Measurements from ENCODE around the gene FUZ.

Gene FUZ

GRCh38 chr19:49837009-49837310 lies 23.9 kb upstream of the FUZ start:
- H3K27me3 ChIP-seq (ENCODE audit: insufficient read depth, low read length), result no peaks in the 10 kb centered on the region
- no peak overlapping the region for H3K4me2 ChIP-seq (ENCODE audit: low read length)
- peaks cover 2% of the 10 kb centered on the region for H3K4me1 ChIP-seq (ENCODE audit: insufficient read depth, low read length, severe bottlenecking)
- no peaks in the 10 kb centered on the region for H3K9me3 ChIP-seq (ENCODE audit: low read length)
- no peak for TF ChIP-seq EZH2 (IDR thresholded peaks at IDR 0.05; ENCODE audit: borderline replicate concordance, low read length)
- no peak for TF ChIP-seq CTCF (IDR thresholded peaks at IDR 0.05; ENCODE audit: low read length)
- no peak overlapping the region for H3K4me3 ChIP-seq (ENCODE audit: low read depth, low read length, poor library complexity, severe bottlenecking)
- H3K79me2 ChIP-seq (ENCODE audit: insufficient read depth, low read length), result no peaks in the 10 kb centered on the region
- H2AFZ ChIP-seq (ENCODE audit: low read length), result no peak overlapping the region
- no peaks in the 10 kb centered on the region for H4K20me1 ChIP-seq (ENCODE audit: insufficient read depth, low read length)
- peaks cover 7% of the 10 kb centered on the region; the same call in 1 of the 2 replicates for H3F3A ChIP-seq (ENCODE audit: insufficient read depth, low read length)
- no peak overlapping the region for H3K9ac ChIP-seq (ENCODE audit: low read length)
- H3K36me3 ChIP-seq (ENCODE audit: insufficient read depth, low read length), result peaks cover 96% of the 10 kb centered on the region
- H3K9me2 ChIP-seq (ENCODE audit: low read depth, low read length), result no peaks in the 10 kb centered on the region
- H3K27ac ChIP-seq (ENCODE audit: low read depth, low read length, poor library complexity, severe bottlenecking), result no peak overlapping the region

- TF ChIP-seq CTCF (IDR thresholded peaks at IDR 0.05; ENCODE audit: low read length), result no peak
- TF ChIP-seq EZH2 (IDR thresholded peaks at IDR 0.05; ENCODE audit: borderline replicate concordance, low read length), result no peak
- Histone ChIP-seq H3K9me3 (ENCODE audit: low read length) (no peaks in the 10 kb centered on the region), H3K4me1 (ENCODE audit: insufficient read depth, low read length, severe bottlenecking) (no peaks in the 10 kb centered on the region), H3K4me2 (ENCODE audit: low read length) (no peak overlapping the region), H3K27me3 (ENCODE audit: insufficient read depth, low read length) (no peaks in the 10 kb centered on the region), H2AFZ (ENCODE audit: low read length) (no peak overlapping the region), H3K36me3 (ENCODE audit: insufficient read depth, low read length) (peaks cover 98% of the 10 kb centered on the region), H3F3A (ENCODE audit: insufficient read depth, low read length) (peaks cover 7% of the 10 kb centered on the region; the same call in 1 of the 2 replicates), H3K79me2 (ENCODE audit: insufficient read depth, low read length) (no peaks in the 10 kb centered on the region), H3K27ac (ENCODE audit: low read depth, low read length, poor library complexity, severe bottlenecking) (no peak overlapping the region), H3K9ac (ENCODE audit: low read length) (no peak overlapping the region), H3K9me2 (ENCODE audit: low read depth, low read length) (no peaks in the 10 kb centered on the region), H4K20me1 (ENCODE audit: insufficient read depth, low read length) (no peaks in the 10 kb centered on the region), H3K4me3 (ENCODE audit: low read depth, low read length, poor library complexity, severe bottlenecking) (no peak overlapping the region)
Measured at GRCh38 chr19:49836176-49837008, 23.3 kb upstream of the FUZ start.

GRCh38 chr19:49835562-49835961 lies 22.5 kb upstream of the FUZ start:
- no peak overlapping the region for H3K4me2 ChIP-seq (ENCODE audit: low read length)
- no peak overlapping the region for H2AFZ ChIP-seq (ENCODE audit: low read length)
- no peaks in the 10 kb centered on the region for H3K9me3 ChIP-seq (ENCODE audit: low read length)
- peaks cover 7% of the 10 kb centered on the region; the same call in 1 of the 2 replicates for H3F3A ChIP-seq (ENCODE audit: insufficient read depth, low read length)
- no peak overlapping the region for H3K27ac ChIP-seq (ENCODE audit: low read depth, low read length, poor library complexity, severe bottlenecking)
- H3K79me2 ChIP-seq (ENCODE audit: insufficient read depth, low read length), result no peaks in the 10 kb centered on the region
- no peak for TF ChIP-seq CTCF (IDR thresholded peaks at IDR 0.05; ENCODE audit: low read length)
- TF ChIP-seq EZH2 (IDR thresholded peaks at IDR 0.05; ENCODE audit: borderline replicate concordance, low read length), result no peak
- H3K27me3 ChIP-seq (ENCODE audit: insufficient read depth, low read length), result no peaks in the 10 kb centered on the region
- no peak overlapping the region for H3K9ac ChIP-seq (ENCODE audit: low read length)
- H3K9me2 ChIP-seq (ENCODE audit: low read depth, low read length), result no peaks in the 10 kb centered on the region
- no peaks in the 10 kb centered on the region for H4K20me1 ChIP-seq (ENCODE audit: insufficient read depth, low read length)
- peaks cover 99% of the 10 kb centered on the region for H3K36me3 ChIP-seq (ENCODE audit: insufficient read depth, low read length)
- H3K4me1 ChIP-seq (ENCODE audit: insufficient read depth, low read length, severe bottlenecking), result no peaks in the 10 kb centered on the region
- no peak overlapping the region for H3K4me3 ChIP-seq (ENCODE audit: low read depth, low read length, poor library complexity, severe bottlenecking)

Data from OCI-LY1 (cell line).